ENCODE results near the gene KCNIP4. TPM values are rescaled to one million over a fixed set of nuclear protein-coding genes. Genes with fewer than 3 reads are reported as not detected.

Gene KCNIP4
- total RNA-seq, 1 experiment from 2014 or later, result not detected

GRCh38 chr4:21276046-21276445 lies 672.5 kb downstream of the KCNIP4 start:
- POLR2A ChIA-PET (ENCODE audit: unreplicated experiment), result no interaction called here
- Histone ChIP-seq H4K20me1 (ENCODE audit: insufficient read depth) (no peaks in the 10 kb centered on the region), H2AFZ (no peak overlapping the region), H3K4me3 (no peak overlapping the region), H3K79me2 (ENCODE audit: low read depth) (no peaks in the 10 kb centered on the region), H3F3A (ENCODE audit: insufficient read depth, low read depth) (no peaks in the 10 kb centered on the region), H3K27me3 (ENCODE audit: insufficient read depth, low read depth) (no peaks in the 10 kb centered on the region), H3K9me3 (ENCODE audit: insufficient read depth, low read depth) (no peaks in the 10 kb centered on the region), H3K4me2 (no peak overlapping the region), H3K4me1 (replicated peaks; ENCODE audit: insufficient read depth) (no peaks in the 10 kb centered on the region), H3K27ac (no peak overlapping the region), H3K9me2 (ENCODE audit: insufficient read depth) (no peaks in the 10 kb centered on the region), H3K36me3 (ENCODE audit: low read depth) (no peaks in the 10 kb centered on the region)
- BruUV-seq (replicated peaks), result no TSS peak
- DNase-seq, result no peak
- TF ChIP-seq CTCF (conservative IDR thresholded peaks at IDR 0.05), result no peak
- TF ChIP-seq EZH2 (IDR thresholded peaks at IDR 0.05; ENCODE audit: low read depth), result no peak
- intact Hi-C loops (cut with micrococcal nuclease; ENCODE audit: unreplicated experiment), result no loop called here
- CTCF ChIA-PET, result no interaction called here

GRCh38 chr4:21271439-21272052 lies 677.0 kb downstream of the KCNIP4 start:
- Histone ChIP-seq H3K4me3 (no peak overlapping the region), H3K4me2 (no peak overlapping the region), H3K27me3 (ENCODE audit: insufficient read depth, low read depth) (no peaks in the 10 kb centered on the region), H3K79me2 (ENCODE audit: low read depth) (no peaks in the 10 kb centered on the region), H3K27ac (no peak overlapping the region), H2AFZ (no peak overlapping the region), H4K20me1 (ENCODE audit: insufficient read depth) (no peaks in the 10 kb centered on the region), H3K9me3 (ENCODE audit: insufficient read depth, low read depth) (no peaks in the 10 kb centered on the region), H3F3A (ENCODE audit: insufficient read depth, low read depth) (no peaks in the 10 kb centered on the region), H3K36me3 (ENCODE audit: low read depth) (no peaks in the 10 kb centered on the region), H3K4me1 (replicated peaks; ENCODE audit: insufficient read depth) (no peaks in the 10 kb centered on the region), H3K9me2 (ENCODE audit: insufficient read depth) (no peaks in the 10 kb centered on the region)
- intact Hi-C loops (cut with micrococcal nuclease; ENCODE audit: unreplicated experiment), result no loop called here
- no peak for DNase-seq
- TF ChIP-seq CTCF (conservative IDR thresholded peaks at IDR 0.05) (no peak), EZH2 (IDR thresholded peaks at IDR 0.05; ENCODE audit: low read depth) (no peak)
- ChIA-PET CTCF (no interaction called here), POLR2A (ENCODE audit: unreplicated experiment) (interaction anchor here (0.6 kb wide), 1 partner anchor 1932 kb away, joined by 24 read pairs; no protein-coding TSS in a partner anchor)
- BruUV-seq (replicated peaks), result no TSS peak

GRCh38 chr4:21248331-21248730 lies 700.2 kb downstream of the KCNIP4 start:
- CTCF ChIA-PET, result no interaction called here
- DNase-seq, result no peak
- POLR2A ChIA-PET (ENCODE audit: unreplicated experiment), result no interaction called here
- no peaks in the 10 kb centered on the region for H3K36me3 ChIP-seq (ENCODE audit: low read depth)
- H3K9me3 ChIP-seq (ENCODE audit: insufficient read depth, low read depth), result no peaks in the 10 kb centered on the region
- H3K4me3 ChIP-seq, result no peak overlapping the region
- H3K27ac ChIP-seq, result no peak overlapping the region
- H3K27me3 ChIP-seq (ENCODE audit: insufficient read depth, low read depth), result no peaks in the 10 kb centered on the region
- H2AFZ ChIP-seq, result no peak overlapping the region
- no peaks in the 10 kb centered on the region for H4K20me1 ChIP-seq (ENCODE audit: insufficient read depth)
- TF ChIP-seq CTCF (conservative IDR thresholded peaks at IDR 0.05), result no peak
- TF ChIP-seq EZH2 (IDR thresholded peaks at IDR 0.05; ENCODE audit: low read depth), result no peak
- no peaks in the 10 kb centered on the region for H3K79me2 ChIP-seq (ENCODE audit: low read depth)
- H3K9me2 ChIP-seq (ENCODE audit: insufficient read depth), result no peaks in the 10 kb centered on the region
- H3K4me1 ChIP-seq (replicated peaks; ENCODE audit: insufficient read depth), result no peaks in the 10 kb centered on the region
- no peaks in the 10 kb centered on the region for H3F3A ChIP-seq (ENCODE audit: insufficient read depth, low read depth)
- intact Hi-C loops (cut with micrococcal nuclease; ENCODE audit: unreplicated experiment), result no loop called here
- H3K4me2 ChIP-seq, result no peak overlapping the region
- BruUV-seq (replicated peaks), result no TSS peak
